BJ (cell line): ENCODE data around the gene P3H1. TPM values are rescaled to one million over a fixed set of nuclear protein-coding genes. Genes with fewer than 3 reads are reported as not detected.
"Not testable (repeated sequence)": the region's sequence is repeated elsewhere in the genome, so short reads cannot be mapped to it uniquely, and the experiment has no call there.

Source experiments
- CTCF ChIA-PET: fragments of 350-600 bp; formaldehyde crosslinking; extraction: SDS; loops from one replicate; lab custom pipeline; 2021; ENCODE audit warnings: antibody characterized with exemption, inconsistent platforms; lab: Yijun Ruan, JAX
- POLR2A ChIA-PET: fragments of 300-600 bp; sonication (Branson Sonifier 250); formaldehyde crosslinking; extraction: SDS; loops from one replicate; lab custom pipeline; 2021; ENCODE audit warnings: antibody characterized with exemption; lab: Charles Lee
- DNase-seq: peaks from one replicate; pipeline ENCODE4 v3.0.0-alpha.2; 2011; ENCODE audit warnings: low read depth
- H3K27me3 ChIP-seq: 2 replicates; pipeline ENCODE4 v1.6.0; 2011; ENCODE audit warnings: low read length; ENCODE audit not compliant: control insufficient read depth, insufficient read depth
- H3K36me3 ChIP-seq: 2 replicates; pipeline ENCODE4 v1.5.1; 2011; ENCODE audit warnings: low read length; ENCODE audit not compliant: control insufficient read depth, insufficient read depth
- H3K4me3 ChIP-seq: 2 replicates; pipeline ENCODE4 v1.5.1; 2011; ENCODE audit warnings: low read depth, mild to moderate bottlenecking, control low read depth, low read length
- polyA plus RNA-seq: library from polyadenylated mRNA; depleted of rRNA; stranded (reverse); fragments of >200 nt; gene quantifications from 2 replicates; pipeline ENCODE4 v1.2.3, GENCODE V29; 2011
- TF ChIP-seq, protein P1 (sequence below): IDR thresholded peaks from 2 replicates; pipeline ENCODE4 v1.5.1; 2011; ENCODE audit warnings: low read depth, mild to moderate bottlenecking, control low read depth, inconsistent platforms, low read length, moderate library complexity; ENCODE audit not compliant: insufficient read depth

Gene P3H1
- polyA plus RNA-seq, 1 experiment: 228 TPM

- H3K36me3 ChIP-seq: no peaks in the 10 kb centered on the region
- no peak overlapping the region for H3K4me3 ChIP-seq
- ChIA-PET POLR2A (interaction anchor here (0.6 kb wide), 1 partner anchor 927 kb away, joined by 4 read pairs; no protein-coding TSS in a partner anchor), CTCF (no interaction called here)
- no peaks in the 10 kb centered on the region for H3K27me3 ChIP-seq
- TF ChIP-seq, protein P1, sequence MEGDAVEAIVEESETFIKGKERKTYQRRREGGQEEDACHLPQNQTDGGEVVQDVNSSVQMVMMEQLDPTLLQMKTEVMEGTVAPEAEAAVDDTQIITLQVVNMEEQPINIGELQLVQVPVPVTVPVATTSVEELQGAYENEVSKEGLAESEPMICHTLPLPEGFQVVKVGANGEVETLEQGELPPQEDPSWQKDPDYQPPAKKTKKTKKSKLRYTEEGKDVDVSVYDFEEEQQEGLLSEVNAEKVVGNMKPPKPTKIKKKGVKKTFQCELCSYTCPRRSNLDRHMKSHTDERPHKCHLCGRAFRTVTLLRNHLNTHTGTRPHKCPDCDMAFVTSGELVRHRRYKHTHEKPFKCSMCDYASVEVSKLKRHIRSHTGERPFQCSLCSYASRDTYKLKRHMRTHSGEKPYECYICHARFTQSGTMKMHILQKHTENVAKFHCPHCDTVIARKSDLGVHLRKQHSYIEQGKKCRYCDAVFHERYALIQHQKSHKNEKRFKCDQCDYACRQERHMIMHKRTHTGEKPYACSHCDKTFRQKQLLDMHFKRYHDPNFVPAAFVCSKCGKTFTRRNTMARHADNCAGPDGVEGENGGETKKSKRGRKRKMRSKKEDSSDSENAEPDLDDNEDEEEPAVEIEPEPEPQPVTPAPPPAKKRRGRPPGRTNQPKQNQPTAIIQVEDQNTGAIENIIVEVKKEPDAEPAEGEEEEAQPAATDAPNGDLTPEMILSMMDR: no peak
- no peak for DNase-seq
These were observed 44.9 kb downstream of the P3H1 start for GRCh38 chr1:42721926-42722325.

DNA sequence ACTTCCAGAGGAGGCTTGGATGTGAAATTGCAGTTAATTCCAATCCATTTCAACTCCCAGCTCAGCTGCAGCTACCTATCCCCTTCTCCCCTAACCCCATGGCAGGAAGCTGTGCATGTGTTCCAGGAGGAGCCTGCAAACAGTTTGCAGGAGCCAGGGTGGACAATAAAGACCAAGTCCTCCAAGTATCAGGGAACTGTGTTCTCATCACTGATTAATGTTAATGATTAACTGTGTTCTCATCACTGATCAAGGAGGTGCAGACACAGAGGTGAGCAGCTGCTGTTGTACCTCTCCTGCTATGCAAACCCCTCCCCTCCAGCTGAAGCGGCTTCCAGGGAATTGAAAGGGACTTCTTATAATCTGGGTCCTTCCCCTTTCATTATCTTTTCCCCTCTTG is 46.0 kb downstream of the P3H1 start:
- no peaks in the 10 kb centered on the region for H3K27me3 ChIP-seq

DNA sequence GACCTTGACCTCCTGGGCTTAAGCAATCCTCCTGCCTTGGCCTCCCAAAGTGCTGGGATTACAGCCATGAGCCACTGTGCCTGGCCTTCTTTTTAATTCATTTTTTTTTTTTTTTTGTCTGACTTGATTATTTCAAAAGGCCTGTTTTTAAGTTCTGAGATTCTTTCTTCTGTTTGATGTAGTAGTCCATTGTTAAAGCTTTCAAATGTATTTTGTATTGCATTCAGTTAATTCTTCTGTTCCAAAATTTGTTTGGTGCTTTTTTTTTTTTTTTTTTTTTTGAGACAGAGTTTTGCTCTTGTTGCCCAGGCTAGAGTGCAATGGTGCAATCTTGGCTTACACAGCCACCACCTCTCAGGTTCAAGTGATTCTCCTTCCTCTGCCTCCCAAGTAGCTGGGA is 52.4 kb downstream of the P3H1 start:
- DNase-seq, CTCF ChIA-PET, H3K27me3 ChIP-seq, H3K36me3 ChIP-seq, H3K4me3 ChIP-seq, POLR2A ChIA-PET: not testable (repeated sequence)

More for the DNA sequence above, 46.0 kb downstream of the P3H1 start:
- CTCF ChIA-PET: interaction anchor here (0.5 kb wide), 1 partner anchor 60 kb away, joined by 3 read pairs; no protein-coding TSS in a partner anchor
- no peak overlapping the region for H3K4me3 ChIP-seq
- POLR2A ChIA-PET: no interaction called here
- TF ChIP-seq, protein P1: no peak
- DNase-seq: no peak
- no peaks in the 10 kb centered on the region for H3K36me3 ChIP-seq

DNA sequence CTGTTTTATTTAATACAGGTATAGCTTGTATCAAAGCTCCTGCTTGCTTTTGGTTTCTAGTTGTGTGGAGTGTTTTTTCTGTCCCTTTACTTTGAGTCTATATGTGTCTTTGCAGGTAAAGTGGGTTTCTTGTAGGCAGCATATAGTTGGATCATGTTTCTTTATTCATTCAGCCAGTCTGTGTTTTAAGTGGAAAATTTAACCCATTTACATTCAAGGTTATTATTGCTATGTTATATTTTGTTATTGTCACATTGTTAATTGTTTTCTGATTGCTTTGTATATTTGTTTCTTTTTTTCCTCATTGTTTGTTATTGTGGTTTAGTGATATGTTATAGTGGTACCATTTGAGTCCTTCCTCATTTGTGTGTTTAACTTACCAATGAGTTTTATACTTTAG is 53.5 kb downstream of the P3H1 start:
- CTCF ChIA-PET: no interaction called here
- H3K36me3 ChIP-seq: no peaks in the 10 kb centered on the region
- POLR2A ChIA-PET: no interaction called here
- no peak for DNase-seq
- TF ChIP-seq, protein P1: no peak
- no peaks in the 10 kb centered on the region for H3K27me3 ChIP-seq
- H3K4me3 ChIP-seq: no peak overlapping the region

DNA sequence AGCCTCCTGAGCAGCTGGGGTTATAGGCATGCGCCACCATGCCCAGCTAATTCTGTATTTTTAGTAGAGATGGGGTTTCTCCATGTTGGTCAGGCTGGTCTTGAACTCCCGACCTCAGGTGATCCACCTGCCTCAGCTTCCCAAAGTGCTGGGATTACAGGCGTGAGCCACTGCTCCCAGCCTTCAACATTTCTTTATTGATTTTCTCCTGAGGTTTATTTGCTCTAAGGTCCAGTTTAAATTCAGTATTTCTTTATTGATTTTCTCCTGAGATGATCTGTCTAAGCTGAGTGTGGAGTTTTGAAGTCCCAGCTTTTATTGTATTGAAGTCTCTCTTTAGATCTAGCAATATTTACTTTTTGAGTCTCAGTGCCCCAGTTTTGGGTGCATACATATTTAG is 54.0 kb downstream of the P3H1 start:
- DNase-seq, CTCF ChIA-PET, H3K36me3 ChIP-seq, POLR2A ChIA-PET, H3K27me3 ChIP-seq, H3K4me3 ChIP-seq: not testable (repeated sequence)

DNA sequence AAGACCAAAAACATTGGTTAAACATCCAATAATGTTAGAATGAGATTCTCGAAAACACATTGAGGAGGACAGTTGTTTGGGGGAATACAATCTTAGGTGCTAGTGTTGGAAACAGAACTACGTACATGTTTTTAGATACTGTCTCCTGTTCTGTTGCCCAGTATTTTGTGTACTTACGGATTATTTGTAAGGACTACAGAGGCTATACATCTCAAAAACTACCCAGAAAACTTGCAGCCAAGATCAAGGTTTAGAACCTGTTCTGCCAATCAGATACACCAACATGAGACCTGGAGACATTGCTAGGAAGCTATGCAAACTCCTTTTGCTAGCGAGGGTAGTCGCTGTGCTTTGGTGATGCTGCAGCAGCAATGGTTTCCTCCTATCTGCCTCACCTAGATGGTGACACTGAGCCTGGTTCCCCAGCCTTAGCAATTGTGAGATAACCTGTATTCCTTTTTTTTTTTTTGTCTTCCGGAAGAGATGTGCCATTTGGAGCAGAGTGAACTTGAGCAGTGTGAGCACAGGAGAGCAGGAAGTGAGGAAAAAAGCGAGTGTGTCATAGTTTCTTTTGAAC is 62.9 kb downstream of the P3H1 start:
- peaks cover 7% of the 10 kb centered on the region for H3K36me3 ChIP-seq

More for the DNA sequence above, 62.9 kb downstream of the P3H1 start:
- TF ChIP-seq, protein P1: no peak
- ChIA-PET CTCF (no interaction called here), POLR2A (no interaction called here)
- no peak for DNase-seq
- Histone ChIP-seq H3K4me3 (no peak overlapping the region), H3K27me3 (no peaks in the 10 kb centered on the region)
